ENCODE data around the gene CCDC30. TPM values are rescaled to one million over a fixed set of nuclear protein-coding genes. Genes with fewer than 3 reads are reported as not detected.

CCDC30 gene
- total and polyA plus RNA-seq, 9 of the 15 experiments (the other 6 are each of a cell fraction or from before 2014, with no cell fraction given), result 0.05 to 0.91 (median 0.24) TPM

GRCh38 chr1:42417166-42417565 is 45.9 kb upstream of the CCDC30 start:
- in situ Hi-C loops (cut with MboI), result no loop called here
- TF ChIP-seq CHAMP1 (IDR thresholded peaks at IDR 0.05) (no peak), ZNF75A (CRISPR knock-in tag; IDR thresholded peaks at IDR 0.05) (no peak), STAT5A (IDR thresholded peaks at IDR 0.05; ENCODE audit: borderline replicate concordance, low read length) (no peak), ARID3B (CRISPR knock-in tag; IDR thresholded peaks at IDR 0.05; ENCODE audit: borderline replicate concordance) (no peak), SIN3A (IDR thresholded peaks at IDR 0.05; ENCODE audit: borderline replicate concordance in 2 of 2, control insufficient read depth in 1 of 2, low read depth in 2 of 2, low read length in 2 of 2) (no peak), DMBX1 (CRISPR knock-in tag; IDR thresholded peaks at IDR 0.05; ENCODE audit: borderline replicate concordance) (no peak), ARHGAP35 (IDR thresholded peaks at IDR 0.05; ENCODE audit: partially characterized antibody) (no peak), YY1 (IDR thresholded peaks at IDR 0.05; ENCODE audit: borderline replicate concordance in 1 of 3, control insufficient read depth in 1 of 3, extremely low read depth in 1 of 3, insufficient read depth in 3 of 3, insufficient read length in 1 of 3, insufficient replicate concordance in 2 of 3, low read depth in 1 of 3, low read length in 2 of 3) (no peak), ATF1 (CRISPR knock-in tag; IDR thresholded peaks at IDR 0.05) (no peak), ATF1 (tag; IDR thresholded peaks at IDR 0.05) (no peak), MCM3 (IDR thresholded peaks at IDR 0.05) (no peak), PATZ1 (CRISPR knock-in tag; IDR thresholded peaks at IDR 0.05; ENCODE audit: borderline replicate concordance) (no peak), HIVEP1 (CRISPR knock-in tag; IDR thresholded peaks at IDR 0.05) (no peak), ZNF740 (CRISPR knock-in tag; IDR thresholded peaks at IDR 0.05) (no peak), ZNF740 (tag; IDR thresholded peaks at IDR 0.05) (no peak), COPS2 (conservative IDR thresholded peaks at IDR 0.05) (no peak)

More at GRCh38 chr1:42417166-42417565, 45.9 kb upstream of the CCDC30 start:
- no peak overlapping the region for H2AFZ ChIP-seq (ENCODE audit: low read depth, low read length)
- no peak for DNase-seq (ENCODE audit: extremely low read depth in 1 of 4, low spot score in 3 of 4)
- no peak for FAIRE-seq
- H3K4me3 ChIP-seq, result no peak overlapping the region
- H3K27me3 ChIP-seq (ENCODE audit: control insufficient read depth in 2 of 2, insufficient read depth in 2 of 2, low read length in 2 of 2), result peaks cover 45 to 49% of the 10 kb centered on the region in 2 experiments
- no peak overlapping the region for H3K9ac ChIP-seq (ENCODE audit: insufficient read depth in 1 of 2, low read depth in 2 of 2, low read length in 2 of 2)
- BruUV-seq (replicated peaks), result no TSS peak
- H3K9me3 ChIP-seq (replicated peaks; ENCODE audit: control insufficient read depth, insufficient read depth, low read depth, low read length), result no peaks in the 10 kb centered on the region
- H3K36me3 ChIP-seq (ENCODE audit: control insufficient read depth, insufficient read depth, low read length), result no peaks in the 10 kb centered on the region
- no peak for ATAC-seq
- H3K79me2 ChIP-seq (ENCODE audit: control insufficient read depth, insufficient read depth, low read length), result no peaks in the 10 kb centered on the region
- ChIA-PET POLR2A (interaction anchor here (1.2 to 2.0 kb wide), 2 partner anchors 8 to 17 kb away, joined by 3 to 5 read pairs; no protein-coding TSS in a partner anchor), CTCF (ENCODE audit: low intra/inter-chr PET ratio) (no interaction called here)
- 2% methylated on average over 3 of the region's 3 CpGs for WGBS (ENCODE audit: insufficient coverage, low coverage, missing lambda C conversion rate)
- intact Hi-C loops (cut with micrococcal nuclease), result no loop called here
- H3K4me1 ChIP-seq (replicated peaks in 1 of 2; ENCODE audit: control insufficient read depth in 2 of 2, insufficient read depth in 2 of 2, low read length in 2 of 2), result no peaks in the 10 kb centered on the region; a peak in 1 of 5 replicates
- H3K9me1 ChIP-seq (ENCODE audit: control insufficient read depth, insufficient read depth, low read length), result no peaks in the 10 kb centered on the region
- no peak overlapping the region for H3K4me2 ChIP-seq (ENCODE audit: insufficient read depth, low read length)
- no peaks in the 10 kb centered on the region for H4K20me1 ChIP-seq (replicated peaks; ENCODE audit: control insufficient read depth, insufficient read depth, low read length)
- H3K27ac ChIP-seq (ENCODE audit: extremely low read depth, low read depth, low read length), result no peak overlapping the region
